Measurements from ENCODE around the gene LSM14A. TPM values are rescaled to one million over a fixed set of nuclear protein-coding genes. Genes with fewer than 3 reads are reported as not detected.

The LSM14A gene
- total RNA-seq, 4 donors from 2014 or later = 88.2 to 152 (median 127) TPM

- DNase-seq = no peak
- Histone ChIP-seq H3K9me3 (no peaks in the 10 kb centered on the region), H3K27me3 (no peaks in the 10 kb centered on the region), H3K4me1 (peaks cover 0 to 5% (median under 1%) of the 10 kb centered on the region in 4 donors), H3K36me3 (peaks cover 0 to 5% (median 0%) of the 10 kb centered on the region in 3 donors), H3K27ac (no peak overlapping the region), H3K4me3 (no peak overlapping the region)
- no peak for TF ChIP-seq POLR2A (IDR thresholded peaks at IDR 0.05)
- TF ChIP-seq, protein P1, sequence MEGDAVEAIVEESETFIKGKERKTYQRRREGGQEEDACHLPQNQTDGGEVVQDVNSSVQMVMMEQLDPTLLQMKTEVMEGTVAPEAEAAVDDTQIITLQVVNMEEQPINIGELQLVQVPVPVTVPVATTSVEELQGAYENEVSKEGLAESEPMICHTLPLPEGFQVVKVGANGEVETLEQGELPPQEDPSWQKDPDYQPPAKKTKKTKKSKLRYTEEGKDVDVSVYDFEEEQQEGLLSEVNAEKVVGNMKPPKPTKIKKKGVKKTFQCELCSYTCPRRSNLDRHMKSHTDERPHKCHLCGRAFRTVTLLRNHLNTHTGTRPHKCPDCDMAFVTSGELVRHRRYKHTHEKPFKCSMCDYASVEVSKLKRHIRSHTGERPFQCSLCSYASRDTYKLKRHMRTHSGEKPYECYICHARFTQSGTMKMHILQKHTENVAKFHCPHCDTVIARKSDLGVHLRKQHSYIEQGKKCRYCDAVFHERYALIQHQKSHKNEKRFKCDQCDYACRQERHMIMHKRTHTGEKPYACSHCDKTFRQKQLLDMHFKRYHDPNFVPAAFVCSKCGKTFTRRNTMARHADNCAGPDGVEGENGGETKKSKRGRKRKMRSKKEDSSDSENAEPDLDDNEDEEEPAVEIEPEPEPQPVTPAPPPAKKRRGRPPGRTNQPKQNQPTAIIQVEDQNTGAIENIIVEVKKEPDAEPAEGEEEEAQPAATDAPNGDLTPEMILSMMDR (IDR thresholded peaks at IDR 0.05) = peak in 1 of 6 experiments; percentile 18
These were observed 103.4 kb downstream of the LSM14A start for GRCh38 chr19:34275705-34276104.

DNA sequence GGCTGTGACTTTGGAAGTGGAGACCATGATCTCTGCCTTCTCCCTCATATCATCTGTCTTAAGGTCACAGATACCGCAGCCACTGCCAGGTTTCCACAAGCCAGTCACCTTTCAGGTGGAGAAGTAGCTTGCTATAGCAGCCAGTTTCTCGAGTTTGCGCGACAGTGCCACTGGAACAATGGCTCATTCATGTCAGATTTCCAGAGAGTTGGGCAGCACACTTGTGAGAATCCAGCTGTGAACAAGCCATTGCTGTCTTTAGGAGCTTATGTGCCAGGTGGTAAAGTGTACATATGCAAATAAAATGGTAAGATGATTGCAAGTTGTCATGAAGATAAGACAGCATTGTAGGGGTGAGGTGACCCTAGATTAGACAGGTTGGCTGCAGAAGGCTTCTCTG lies 104.3 kb downstream of the LSM14A start:
- Histone ChIP-seq H3K4me3 (no peak overlapping the region), H3K4me1 (peaks cover 0 to 4% (median 0%) of the 10 kb centered on the region in 4 donors), H3K27ac (no peak overlapping the region), H3K27me3 (no peaks in the 10 kb centered on the region), H3K9me3 (no peaks in the 10 kb centered on the region), H3K36me3 (peaks cover 0 to 5% (median 0%) of the 10 kb centered on the region in 3 donors)
- DNase-seq = no peak
- TF ChIP-seq POLR2A (IDR thresholded peaks at IDR 0.05) = no peak
- TF ChIP-seq, protein P1 (IDR thresholded peaks at IDR 0.05) = no peak

DNA sequence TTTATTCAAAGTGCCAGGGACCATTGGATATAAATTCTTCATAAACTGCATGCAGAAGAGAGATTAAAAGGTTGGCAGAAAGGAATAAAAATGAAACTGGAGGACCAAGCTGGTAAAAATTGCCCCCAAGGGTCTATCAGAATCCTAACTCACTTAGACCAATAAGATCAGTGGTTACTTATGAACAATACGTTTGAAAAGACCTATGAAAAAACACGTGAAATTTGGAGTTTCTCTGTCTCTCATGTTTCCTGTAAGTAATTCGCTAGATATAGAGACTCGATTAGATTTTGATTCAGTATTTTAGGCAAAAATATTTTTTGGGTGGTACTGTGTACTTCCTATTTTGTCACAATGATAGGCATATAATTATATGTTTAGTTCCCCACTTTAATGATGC lies 104.9 kb downstream of the LSM14A start:
- Histone ChIP-seq H3K36me3 (peaks cover 0 to 5% (median 0%) of the 10 kb centered on the region in 3 donors), H3K4me3 (no peak overlapping the region), H3K9me3 (no peaks in the 10 kb centered on the region), H3K4me1 (peaks cover 0 to 4% (median 1%) of the 10 kb centered on the region in 4 donors), H3K27me3 (no peaks in the 10 kb centered on the region), H3K27ac (no peak overlapping the region)
- TF ChIP-seq, protein P1 (IDR thresholded peaks at IDR 0.05) = no peak
- no peak for TF ChIP-seq POLR2A (IDR thresholded peaks at IDR 0.05)
- DNase-seq = no peak

DNA sequence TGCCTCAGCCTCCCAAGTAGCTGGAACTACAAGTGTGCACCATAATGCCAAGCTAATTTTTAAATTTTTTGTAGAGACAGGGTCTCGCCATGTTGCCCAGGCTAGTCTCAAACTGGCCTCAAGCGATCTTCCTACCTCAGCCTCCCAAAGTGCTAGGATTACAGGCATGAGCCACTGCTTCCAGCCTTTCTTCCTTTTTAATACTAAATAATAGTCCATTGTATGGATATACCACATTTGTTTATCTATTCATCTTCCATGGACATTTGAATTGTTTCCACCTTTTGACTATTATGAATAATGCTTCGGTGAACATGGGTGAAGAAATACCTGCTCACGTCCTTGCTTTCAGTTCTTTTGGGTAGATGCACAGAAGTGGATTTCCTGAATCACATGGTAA lies 106.5 kb downstream of the LSM14A start:
- Histone ChIP-seq H3K27ac (no peak overlapping the region), H3K9me3 (no peaks in the 10 kb centered on the region), H3K27me3 (no peaks in the 10 kb centered on the region), H3K4me3 (no peak overlapping the region), H3K4me1 (peaks cover 0 to 4% (median 2%) of the 10 kb centered on the region in 4 donors), H3K36me3 (peaks cover 0 to 5% (median 0%) of the 10 kb centered on the region in 3 donors)
- TF ChIP-seq, protein P1 (IDR thresholded peaks at IDR 0.05) = no peak
- no peak for TF ChIP-seq POLR2A (IDR thresholded peaks at IDR 0.05)
- no peak for DNase-seq

Other genes starting within 250 kb of the LSM14A start
- 10 to 100 TPM; 11.9 to 31.2 (median 19.5) TPM for gene GARRE1, start 82.0 kb downstream of the LSM14A start, total RNA-seq
- 100 to 1,000 TPM; 191 to 292 (median 234) TPM for gene GPI, start 192.7 kb downstream of the LSM14A start, total RNA-seq
- 10 to 100 TPM in 2 of 4 donors, 1 to 10 TPM in 2; 8.6 to 14.0 (median 10.3) TPM for gene PDCD2L, start 231.9 kb downstream of the LSM14A start, total RNA-seq

Data from Peyer's patch (tissue), 4 donors.